Measurements from ENCODE around the gene ZNRD2. TPM values are rescaled to one million over a fixed set of nuclear protein-coding genes. Genes with fewer than 3 reads are reported as not detected.

The ZNRD2 gene
- total RNA-seq, 1 experiment from 2014 or later, result 66.8 TPM

DNA sequence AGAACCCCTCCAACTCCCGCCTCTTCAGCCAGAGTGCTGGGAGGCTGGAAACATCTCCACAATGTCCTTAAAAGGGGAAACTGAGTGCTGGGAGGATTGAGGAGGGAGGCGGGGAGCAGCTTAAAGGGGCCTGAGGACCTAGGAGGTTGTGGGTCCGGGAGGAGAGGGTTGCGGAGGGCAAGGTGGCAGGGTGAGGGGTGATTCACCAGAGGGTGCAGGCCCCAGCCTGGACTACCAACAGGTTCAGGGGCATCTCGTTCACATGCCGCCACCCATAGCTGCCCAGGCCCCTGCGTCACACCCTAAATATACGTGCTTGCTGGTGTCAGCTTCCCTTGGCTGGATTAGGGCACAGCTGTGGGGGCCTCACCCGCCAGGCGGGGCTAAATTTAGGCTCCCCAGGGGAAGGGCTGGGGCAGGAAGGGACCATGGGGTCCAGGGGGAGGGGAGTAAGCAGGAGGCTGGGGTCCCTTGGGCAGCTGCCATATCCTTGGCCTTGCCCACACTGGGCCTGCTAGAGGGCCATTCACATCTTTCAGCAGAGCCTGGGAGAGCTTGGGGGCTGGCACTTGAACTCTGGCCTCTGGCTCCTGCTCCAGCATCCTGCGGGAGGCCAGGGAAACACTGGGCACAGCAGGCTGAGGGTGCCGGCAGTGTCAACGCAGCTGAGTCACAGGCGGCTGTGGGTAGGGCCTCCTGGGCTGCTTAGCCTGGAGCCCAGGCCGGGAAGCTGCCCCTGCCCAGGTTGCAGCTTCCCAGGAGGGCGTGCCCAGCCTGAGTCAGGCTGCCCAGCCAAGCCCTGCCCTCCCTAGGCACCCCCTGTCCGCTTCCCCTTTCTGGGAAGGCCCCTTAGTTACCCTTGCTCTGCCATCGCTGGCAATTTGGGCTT lies 6.8 kb downstream of the ZNRD2 start (continued):
- TF ChIP-seq, protein P1, sequence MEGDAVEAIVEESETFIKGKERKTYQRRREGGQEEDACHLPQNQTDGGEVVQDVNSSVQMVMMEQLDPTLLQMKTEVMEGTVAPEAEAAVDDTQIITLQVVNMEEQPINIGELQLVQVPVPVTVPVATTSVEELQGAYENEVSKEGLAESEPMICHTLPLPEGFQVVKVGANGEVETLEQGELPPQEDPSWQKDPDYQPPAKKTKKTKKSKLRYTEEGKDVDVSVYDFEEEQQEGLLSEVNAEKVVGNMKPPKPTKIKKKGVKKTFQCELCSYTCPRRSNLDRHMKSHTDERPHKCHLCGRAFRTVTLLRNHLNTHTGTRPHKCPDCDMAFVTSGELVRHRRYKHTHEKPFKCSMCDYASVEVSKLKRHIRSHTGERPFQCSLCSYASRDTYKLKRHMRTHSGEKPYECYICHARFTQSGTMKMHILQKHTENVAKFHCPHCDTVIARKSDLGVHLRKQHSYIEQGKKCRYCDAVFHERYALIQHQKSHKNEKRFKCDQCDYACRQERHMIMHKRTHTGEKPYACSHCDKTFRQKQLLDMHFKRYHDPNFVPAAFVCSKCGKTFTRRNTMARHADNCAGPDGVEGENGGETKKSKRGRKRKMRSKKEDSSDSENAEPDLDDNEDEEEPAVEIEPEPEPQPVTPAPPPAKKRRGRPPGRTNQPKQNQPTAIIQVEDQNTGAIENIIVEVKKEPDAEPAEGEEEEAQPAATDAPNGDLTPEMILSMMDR (IDR thresholded peaks at IDR 0.05 in 2 of 3, conservative IDR thresholded peaks at IDR 0.05 in 1 of 3; ENCODE audit: borderline replicate concordance in 1 of 3, insufficient read depth in 1 of 3, low read depth in 2 of 3, low read length in 2 of 3), result no peak
- no peak for TF ChIP-seq JUND (IDR thresholded peaks at IDR 0.05)
- TF ChIP-seq YY1 (IDR thresholded peaks at IDR 0.05; ENCODE audit: extremely low read depth, insufficient replicate concordance, low read depth, low read length), result no peak
- TF ChIP-seq POLR2A (IDR thresholded peaks at IDR 0.05; ENCODE audit: borderline replicate concordance, extremely low read depth, insufficient read depth, insufficient read length), result no peak
- TF ChIP-seq, protein P2, sequence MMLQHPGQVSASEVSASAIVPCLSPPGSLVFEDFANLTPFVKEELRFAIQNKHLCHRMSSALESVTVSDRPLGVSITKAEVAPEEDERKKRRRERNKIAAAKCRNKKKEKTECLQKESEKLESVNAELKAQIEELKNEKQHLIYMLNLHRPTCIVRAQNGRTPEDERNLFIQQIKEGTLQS (IDR thresholded peaks at IDR 0.05), result no peak

DNA sequence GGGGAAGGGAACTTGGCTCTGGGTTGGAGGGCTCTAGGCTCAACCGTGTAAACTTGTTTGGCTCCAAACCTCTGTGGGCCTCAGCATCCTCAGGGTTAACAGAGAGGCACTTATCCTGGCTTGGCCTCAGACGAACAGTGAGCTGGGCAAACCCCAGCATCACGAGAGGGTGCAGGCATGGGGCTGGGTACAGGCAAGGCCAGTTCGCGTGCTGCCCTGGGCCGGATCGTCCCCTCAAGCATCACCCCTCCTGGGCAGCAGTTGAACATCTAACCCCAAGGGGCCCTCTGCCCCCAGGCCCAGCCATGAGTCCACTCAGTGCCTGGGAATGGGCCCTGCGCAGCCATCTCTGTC lies 7.5 kb downstream of the ZNRD2 start:
- Histone ChIP-seq H3K9ac (ENCODE audit: low read length) (peak overlapping the region; percentile 86), H3K9me2 (ENCODE audit: insufficient read depth) (no peaks in the 10 kb centered on the region), H4K20me1 (ENCODE audit: insufficient read depth) (no peaks in the 10 kb centered on the region), H3K9me3 (ENCODE audit: control insufficient read depth in 1 of 2, insufficient read depth in 1 of 2, low read depth in 1 of 2, low read length in 2 of 2) (no peaks in the 10 kb centered on the region), H3K79me2 (ENCODE audit: insufficient read depth, low read length) (peaks cover 27% of the 10 kb centered on the region; the same call in 1 of the 2 replicates), H2AFZ (ENCODE audit: low read depth, low read length, poor library complexity, severe bottlenecking) (no peak overlapping the region), H3K27ac (ENCODE audit: low read depth, low read length) (peak overlapping the region; percentile 97), H3K4me1 (ENCODE audit: control insufficient read depth in 1 of 2, insufficient read depth in 2 of 2, low read length in 2 of 2) (peaks cover 36 to 48% of the 10 kb centered on the region in 2 experiments), H3K4me3 (replicated peaks in 1 of 2; ENCODE audit: low read depth in 1 of 2, low read length in 2 of 2) (peak overlapping the region in 1 of 2 experiments; percentile 78; a peak in 3 of 4 replicates), H3K4me2 (ENCODE audit: low read length) (peak overlapping the region; percentile 78), H3K27me3 (ENCODE audit: insufficient read depth, low read length) (no peaks in the 10 kb centered on the region), H3K36me3 (ENCODE audit: control insufficient read depth in 1 of 2, insufficient read depth in 2 of 2, low read length in 2 of 2) (peaks cover 2 to 4% of the 10 kb centered on the region in 2 experiments; a peak in 2 of 4 replicates)
- POLR2A ChIA-PET, result interaction anchor here (0.6 to 1.6 kb wide), 2 partner anchors 37 to 75 kb away, joined by 3 to 5 read pairs; partner anchors contain the start of gene PCNX3
- no peak for DNase-seq (ENCODE audit: low read depth, low spot score)
- TF ChIP-seq REST (IDR thresholded peaks at IDR 0.05; ENCODE audit: low read depth) (no peak), JUND (IDR thresholded peaks at IDR 0.05) (no peak), CBX3 (IDR thresholded peaks at IDR 0.05; ENCODE audit: low read depth) (no peak), CEBPB (IDR thresholded peaks at IDR 0.05; ENCODE audit: low read depth) (no peak), YY1 (IDR thresholded peaks at IDR 0.05; ENCODE audit: extremely low read depth, insufficient replicate concordance, low read depth, low read length) (no peak)
- TF ChIP-seq, protein P2 (IDR thresholded peaks at IDR 0.05), result no peak
- ATAC-seq, result no peak
- BruUV-seq (replicated peaks), result no TSS peak
- CTCF ChIA-PET, result interaction anchor here (1.3 to 2.0 kb wide), 3 partner anchors 9 to 38 kb away, joined by 3 to 7 read pairs (median 5); no protein-coding TSS in a partner anchor
- RAD21 ChIA-PET (ENCODE audit: low non-redundant PET in 1 of 2, low total read pairs in 2 of 2, uncharacterized antibody in 2 of 2, unreplicated experiment in 2 of 2), result interaction anchor here in 1 of 2 experiments (0.8 kb wide), 2 partner anchors 10 to 37 kb away, joined by 4 to 5 read pairs; no protein-coding TSS in a partner anchor
- intact Hi-C loops (cut with micrococcal nuclease), result loop anchor here (2.0 kb wide), 1 partner anchor 37 kb away; the partner anchor contains the start of genes MAP3K11 and PCNX3
